Fibroblast of the aortic adventitia (primary cell): ENCODE data around the gene ZBTB20. TPM values are rescaled to one million over a fixed set of nuclear protein-coding genes. Genes with fewer than 3 reads are reported as not detected.

Experiments
- DNase-seq: peaks from one replicate; pipeline ENCODE4 v3.0.0-alpha.2; 2010; ENCODE audit warnings: low read depth
- H3K4me3 ChIP-seq: 2 replicates; pipeline ENCODE4 v1.5.1; 2011; ENCODE audit warnings: low read depth, mild to moderate bottlenecking, control low read depth, low read length, moderate library complexity
- CTCF ChIP-seq: IDR thresholded peaks from 2 replicates; pipeline ENCODE4 v1.5.1; 2011; ENCODE audit warnings: mild to moderate bottlenecking, low read length, control low read depth, inconsistent platforms; ENCODE audit not compliant: insufficient read depth
- total RNA-seq: library from RNA; depleted of rRNA; stranded (reverse); fragments of >200 nt; gene quantifications from 2 replicates; pipeline ENCODE4 v1.2.3, GENCODE V29; 2012; ENCODE audit warnings: low replicate concordance

The ZBTB20 gene
- total RNA-seq, 1 donor, result 47.2 TPM

- no peak overlapping the region for H3K4me3 ChIP-seq
- no peak for DNase-seq
- no peak for TF ChIP-seq CTCF
Observed at GRCh38 chr3:114848643-114849350, 298.3 kb downstream of the ZBTB20 start.

- no peak overlapping the region for H3K4me3 ChIP-seq
- DNase-seq, result no peak
- no peak for TF ChIP-seq CTCF
Observed at GRCh38 chr3:114848082-114848481, 299.0 kb downstream of the ZBTB20 start.

- TF ChIP-seq CTCF, result no peak
- no peak overlapping the region for H3K4me3 ChIP-seq
- no peak for DNase-seq
Observed at GRCh38 chr3:114847564-114847963, 299.5 kb downstream of the ZBTB20 start.

GRCh38 chr3:114846779-114847178 lies 300.3 kb downstream of the ZBTB20 start:
- no peak for TF ChIP-seq CTCF
- DNase-seq, result no peak
- no peak overlapping the region for H3K4me3 ChIP-seq

GRCh38 chr3:114846252-114846651 lies 300.8 kb downstream of the ZBTB20 start:
- no peak for DNase-seq
- no peak for TF ChIP-seq CTCF
- no peak overlapping the region for H3K4me3 ChIP-seq

GRCh38 chr3:114841515-114841914 lies 305.6 kb downstream of the ZBTB20 start:
- TF ChIP-seq CTCF, result no peak
- no peak for DNase-seq

GRCh38 chr3:114839476-114839875 lies 307.6 kb downstream of the ZBTB20 start:
- no peak for DNase-seq
- TF ChIP-seq CTCF, result no peak

More at GRCh38 chr3:114841515-114841914, 305.6 kb downstream of the ZBTB20 start:
- H3K4me3 ChIP-seq, result no peak overlapping the region

More at GRCh38 chr3:114839476-114839875, 307.6 kb downstream of the ZBTB20 start:
- H3K4me3 ChIP-seq, result no peak overlapping the region
